ENCODE measurements around the gene TMEM233. TPM values are rescaled to one million over a fixed set of nuclear protein-coding genes. Genes with fewer than 3 reads are reported as not detected.

Gene TMEM233
- total and polyA plus RNA-seq, 12 donors = 0.17 to 1.0 (median 0.53) TPM; not detected in 2

DNA sequence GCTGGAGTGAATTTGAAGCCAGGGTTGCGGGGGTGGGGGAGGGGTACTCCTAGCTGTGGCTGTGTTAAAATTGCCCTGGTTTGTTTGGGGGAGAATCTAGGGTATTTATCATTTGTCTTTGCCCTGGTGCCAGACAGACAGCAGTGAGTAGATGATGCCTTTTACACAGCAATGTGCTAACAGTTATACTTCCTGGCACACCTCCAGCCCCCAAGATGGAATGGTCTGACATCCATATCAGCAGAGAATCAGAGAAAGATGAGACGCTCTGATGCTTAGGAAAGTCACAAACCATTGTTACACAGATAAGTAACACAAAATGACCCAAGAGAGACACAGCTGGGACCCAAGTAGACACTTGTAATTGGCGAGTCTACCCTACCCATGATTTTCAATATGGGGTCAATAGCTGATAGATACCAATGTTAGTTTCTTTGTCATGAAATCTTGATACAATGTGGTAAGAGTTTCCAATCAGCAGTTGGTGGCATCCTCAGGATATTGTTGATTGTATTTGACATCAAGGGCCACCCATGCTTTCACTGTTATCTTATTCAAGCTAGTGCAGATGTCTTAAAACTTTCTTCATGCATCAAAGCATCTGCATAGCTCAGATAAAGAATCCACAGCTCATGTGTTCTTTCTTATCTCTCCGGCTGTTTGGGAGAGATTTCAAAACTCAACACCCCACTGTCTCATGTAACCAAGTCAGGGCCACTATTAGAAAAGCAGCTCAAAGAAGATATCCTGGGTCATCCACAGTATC, 71.8 kb downstream of the TMEM233 start:
- Histone ChIP-seq H3K9me3 (replicated peaks in 1 of 3) (no peaks in the 10 kb centered on the region), H3K4me1 (replicated peaks in 1 of 2) (peaks cover 27 to 40% of the 10 kb centered on the region in 2 donors), H3K36me3 (replicated peaks in 1 of 2) (peaks cover 0 to under 1% of the 10 kb centered on the region in 2 donors), H3K4me3 (no peak overlapping the region), H3K27me3 (no peaks in the 10 kb centered on the region), H3K27ac (peak overlapping the region in 1 of 5 donors; percentile 5)
- DNase-seq = peak in 1 of 7 donors; percentile 17
- TF ChIP-seq, protein P1, sequence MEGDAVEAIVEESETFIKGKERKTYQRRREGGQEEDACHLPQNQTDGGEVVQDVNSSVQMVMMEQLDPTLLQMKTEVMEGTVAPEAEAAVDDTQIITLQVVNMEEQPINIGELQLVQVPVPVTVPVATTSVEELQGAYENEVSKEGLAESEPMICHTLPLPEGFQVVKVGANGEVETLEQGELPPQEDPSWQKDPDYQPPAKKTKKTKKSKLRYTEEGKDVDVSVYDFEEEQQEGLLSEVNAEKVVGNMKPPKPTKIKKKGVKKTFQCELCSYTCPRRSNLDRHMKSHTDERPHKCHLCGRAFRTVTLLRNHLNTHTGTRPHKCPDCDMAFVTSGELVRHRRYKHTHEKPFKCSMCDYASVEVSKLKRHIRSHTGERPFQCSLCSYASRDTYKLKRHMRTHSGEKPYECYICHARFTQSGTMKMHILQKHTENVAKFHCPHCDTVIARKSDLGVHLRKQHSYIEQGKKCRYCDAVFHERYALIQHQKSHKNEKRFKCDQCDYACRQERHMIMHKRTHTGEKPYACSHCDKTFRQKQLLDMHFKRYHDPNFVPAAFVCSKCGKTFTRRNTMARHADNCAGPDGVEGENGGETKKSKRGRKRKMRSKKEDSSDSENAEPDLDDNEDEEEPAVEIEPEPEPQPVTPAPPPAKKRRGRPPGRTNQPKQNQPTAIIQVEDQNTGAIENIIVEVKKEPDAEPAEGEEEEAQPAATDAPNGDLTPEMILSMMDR (IDR thresholded peaks at IDR 0.05) = no peak
- no peak for TF ChIP-seq POLR2A (IDR thresholded peaks at IDR 0.05)
- intact Hi-C loops (cut with DNase I) = loop anchor here in 1 of 2 donors (10.0 kb wide), 2 partner anchors 119 to 239 kb away; no protein-coding TSS in a partner anchor
- 72 to 79% (median 74%) methylated on average over 4 of the region's 4 CpGs for WGBS, 4 donors

- Histone ChIP-seq H3K4me1 (replicated peaks in 1 of 2) (peaks cover 27 to 46% of the 10 kb centered on the region in 2 donors), H3K27me3 (no peaks in the 10 kb centered on the region), H3K36me3 (replicated peaks in 1 of 2) (peaks cover 0 to 7% of the 10 kb centered on the region in 2 donors), H3K27ac (peak overlapping the region in 3 of 5 donors; percentile 31 to 45 (median 45)), H3K4me3 (no peak overlapping the region), H3K9me3 (replicated peaks in 1 of 3) (no peaks in the 10 kb centered on the region)
- no peak for DNase-seq
- intact Hi-C loops (cut with DNase I) = loop anchor here in 1 of 2 donors (10.0 kb wide), 2 partner anchors 118 to 238 kb away; no protein-coding TSS in a partner anchor
- WGBS, 4 donors = 27 to 35% (median 30%) methylated on average over 2 of the region's 2 CpGs
- no peak for TF ChIP-seq POLR2A (IDR thresholded peaks at IDR 0.05)
- TF ChIP-seq, protein P1 (IDR thresholded peaks at IDR 0.05) = no peak
Observed at GRCh38 chr12:119666226-119666795, 72.7 kb downstream of the TMEM233 start.

DNA sequence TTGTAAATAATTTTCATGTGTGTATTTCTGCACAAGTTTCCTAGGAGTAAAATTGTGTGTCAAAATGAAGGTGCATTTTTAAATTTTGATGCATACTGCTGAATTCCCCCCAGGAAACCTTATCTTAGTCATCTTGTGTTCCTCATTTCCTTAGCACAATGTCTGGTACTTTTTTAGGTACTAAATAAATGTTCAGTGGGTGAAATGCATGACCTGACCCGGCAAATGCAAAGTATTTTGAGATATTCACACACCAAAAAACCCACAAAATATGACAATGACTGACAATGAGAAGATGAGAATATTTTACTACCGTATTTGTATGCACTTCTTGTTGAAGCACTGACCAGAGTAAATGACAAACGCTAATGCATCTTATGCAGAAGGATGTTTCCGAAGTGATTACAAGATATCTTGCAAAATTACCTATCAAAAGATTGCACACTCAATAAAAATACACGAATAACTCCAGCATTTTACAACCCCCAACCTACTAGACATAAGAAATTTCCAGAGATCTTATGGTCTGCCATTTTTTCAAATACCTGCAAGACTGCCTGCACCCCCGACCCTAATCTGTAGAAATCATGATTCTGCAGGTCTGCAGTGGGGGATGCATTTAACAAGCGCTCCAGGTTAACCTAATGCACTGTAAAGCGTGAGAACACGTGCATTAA, 73.5 kb downstream of the TMEM233 start:
- 16 to 18% (median 17%) methylated on average over 9 of the region's 9 CpGs for WGBS, 4 donors
- Histone ChIP-seq H3K27me3 (no peaks in the 10 kb centered on the region), H3K36me3 (replicated peaks in 1 of 2) (peaks cover 0 to 11% of the 10 kb centered on the region in 2 donors), H3K27ac (peak overlapping the region in 2 of 5 donors; percentile 90 to 94), H3K4me1 (replicated peaks in 1 of 2) (peaks cover 27 to 46% of the 10 kb centered on the region in 2 donors), H3K9me3 (replicated peaks in 1 of 3) (no peaks in the 10 kb centered on the region), H3K4me3 (peak overlapping the region in 2 of 4 donors; percentile 11 to 80)
- intact Hi-C loops (cut with DNase I) = loop anchor here in 1 of 2 donors (10.0 kb wide), 2 partner anchors 118 to 238 kb away; no protein-coding TSS in a partner anchor
- TF ChIP-seq, protein P1 (IDR thresholded peaks at IDR 0.05) = no peak
- TF ChIP-seq POLR2A (IDR thresholded peaks at IDR 0.05) = no peak
- no peak for DNase-seq

All from adrenal gland (tissue), 12 donors.